ENCODE results near the gene FOXO3. TPM values are rescaled to one million over a fixed set of nuclear protein-coding genes. Genes with fewer than 3 reads are reported as not detected.

Gene FOXO3
- total and polyA plus RNA-seq, 2 donors (not counting 1 experiment from before 2014, with no cell fraction given) = 49.5 to 63.9 TPM

GRCh38 chr6:108687921-108688320 is 127.2 kb downstream of the FOXO3 start:
- Histone ChIP-seq H2AFZ (ENCODE audit: low read length) (no peak overlapping the region), H3K27me3 (ENCODE audit: control insufficient read depth, insufficient read depth, low read length) (no peaks in the 10 kb centered on the region)

GRCh38 chr6:108689272-108690161 is 128.8 kb downstream of the FOXO3 start:
- no peaks in the 10 kb centered on the region for H3K27me3 ChIP-seq (ENCODE audit: control insufficient read depth, insufficient read depth, low read length)
- no peaks in the 10 kb centered on the region for H3K36me3 ChIP-seq (ENCODE audit: control insufficient read depth, insufficient read depth, low read length)
- H4K20me1 ChIP-seq (ENCODE audit: control insufficient read depth, extremely low read depth, insufficient read depth, low read length) = no peaks in the 10 kb centered on the region
- peaks cover 5% of the 10 kb centered on the region for H3K79me2 ChIP-seq (ENCODE audit: control insufficient read depth, insufficient read depth, low read length)
- no peaks in the 10 kb centered on the region for H3K9me3 ChIP-seq (ENCODE audit: control insufficient read depth, insufficient read depth, low read depth, low read length)
- H3K27ac ChIP-seq (ENCODE audit: insufficient read depth, low read length) = peak overlapping the region; percentile 37
- TF ChIP-seq EZH2 (IDR thresholded peaks at IDR 0.05; ENCODE audit: low read length, missing control alignments) (no peak), CTCF (conservative IDR thresholded peaks at IDR 0.05 in 1 of 2, IDR thresholded peaks at IDR 0.05 in 1 of 2; ENCODE audit: low read depth in 1 of 2, low read length in 2 of 2) (no peak)
- no peak overlapping the region for H2AFZ ChIP-seq (ENCODE audit: low read length)
- H3K4me1 ChIP-seq (ENCODE audit: control insufficient read depth, extremely low read depth, insufficient read depth, low read length) = peaks cover 24% of the 10 kb centered on the region
- H3K4me2 ChIP-seq (ENCODE audit: extremely low read depth, insufficient read depth, low read length) = no peak overlapping the region
- H3K9ac ChIP-seq (ENCODE audit: insufficient read depth, low read length) = no peak overlapping the region
- DNase-seq (ENCODE audit: low read depth in 2 of 2) = peak; percentile 86 to 99
- no peak overlapping the region for H3K4me3 ChIP-seq (replicated peaks in 1 of 4; ENCODE audit: control extremely low read depth in 1 of 4, insufficient read depth in 1 of 4, low read depth in 3 of 4, low read length in 4 of 4)

More at GRCh38 chr6:108687921-108688320, 127.2 kb downstream of the FOXO3 start:
- no peaks in the 10 kb centered on the region for H4K20me1 ChIP-seq (ENCODE audit: control insufficient read depth, extremely low read depth, insufficient read depth, low read length)
- no peak overlapping the region for H3K27ac ChIP-seq (ENCODE audit: insufficient read depth, low read length)
- H3K4me2 ChIP-seq (ENCODE audit: extremely low read depth, insufficient read depth, low read length) = no peak overlapping the region
- DNase-seq (ENCODE audit: low read depth in 2 of 2) = no peak
- H3K4me1 ChIP-seq (ENCODE audit: control insufficient read depth, extremely low read depth, insufficient read depth, low read length) = peaks cover 24% of the 10 kb centered on the region
- H3K36me3 ChIP-seq (ENCODE audit: control insufficient read depth, insufficient read depth, low read length) = no peaks in the 10 kb centered on the region
- no peaks in the 10 kb centered on the region for H3K9me3 ChIP-seq (ENCODE audit: control insufficient read depth, insufficient read depth, low read depth, low read length)
- TF ChIP-seq EZH2 (IDR thresholded peaks at IDR 0.05; ENCODE audit: low read length, missing control alignments) (no peak), CTCF (conservative IDR thresholded peaks at IDR 0.05 in 1 of 2, IDR thresholded peaks at IDR 0.05 in 1 of 2; ENCODE audit: low read depth in 1 of 2, low read length in 2 of 2) (no peak)
- peaks cover 5% of the 10 kb centered on the region for H3K79me2 ChIP-seq (ENCODE audit: control insufficient read depth, insufficient read depth, low read length)
- no peak overlapping the region for H3K9ac ChIP-seq (ENCODE audit: insufficient read depth, low read length)
- no peak overlapping the region for H3K4me3 ChIP-seq (replicated peaks in 1 of 4; ENCODE audit: control extremely low read depth in 1 of 4, insufficient read depth in 1 of 4, low read depth in 3 of 4, low read length in 4 of 4)

- no peaks in the 10 kb centered on the region for H3K79me2 ChIP-seq (ENCODE audit: control insufficient read depth, insufficient read depth, low read length)
- H3K27me3 ChIP-seq (ENCODE audit: control insufficient read depth, insufficient read depth, low read length) = no peaks in the 10 kb centered on the region
- no peaks in the 10 kb centered on the region for H3K9me3 ChIP-seq (ENCODE audit: control insufficient read depth, insufficient read depth, low read depth, low read length)
- H3K27ac ChIP-seq (ENCODE audit: insufficient read depth, low read length) = peak overlapping the region; percentile 7
- no peak overlapping the region for H3K4me3 ChIP-seq (replicated peaks in 1 of 4; ENCODE audit: control extremely low read depth in 1 of 4, insufficient read depth in 1 of 4, low read depth in 3 of 4, low read length in 4 of 4)
- TF ChIP-seq EZH2 (IDR thresholded peaks at IDR 0.05; ENCODE audit: low read length, missing control alignments) (no peak), CTCF (conservative IDR thresholded peaks at IDR 0.05 in 1 of 2, IDR thresholded peaks at IDR 0.05 in 1 of 2; ENCODE audit: low read depth in 1 of 2, low read length in 2 of 2) (no peak)
- H3K9ac ChIP-seq (ENCODE audit: insufficient read depth, low read length) = no peak overlapping the region
- peaks cover 20% of the 10 kb centered on the region for H3K4me1 ChIP-seq (ENCODE audit: control insufficient read depth, extremely low read depth, insufficient read depth, low read length)
- H4K20me1 ChIP-seq (ENCODE audit: control insufficient read depth, extremely low read depth, insufficient read depth, low read length) = no peaks in the 10 kb centered on the region
- H3K4me2 ChIP-seq (ENCODE audit: extremely low read depth, insufficient read depth, low read length) = no peak overlapping the region
- no peaks in the 10 kb centered on the region for H3K36me3 ChIP-seq (ENCODE audit: control insufficient read depth, insufficient read depth, low read length)
- DNase-seq (ENCODE audit: low read depth in 2 of 2) = peak in 1 of 2 donors; percentile 78
- H2AFZ ChIP-seq (ENCODE audit: low read length) = no peak overlapping the region
These were observed 129.8 kb downstream of the FOXO3 start for GRCh38 chr6:108690326-108691049.
